HG02970 (cell line): ENCODE data around the gene PWWP2B.

Experiments
- ATAC-seq: cut with Tn5 transposase; IDR thresholded peaks from one replicate; pipeline ENCODE4 v1.9.1; 2021; ENCODE audit warnings: mild to moderate bottlenecking, moderate library complexity, moderate number of reproducible peaks; ENCODE audit not compliant: unreplicated experiment, low FRiP score

The PWWP2B gene

DNA sequence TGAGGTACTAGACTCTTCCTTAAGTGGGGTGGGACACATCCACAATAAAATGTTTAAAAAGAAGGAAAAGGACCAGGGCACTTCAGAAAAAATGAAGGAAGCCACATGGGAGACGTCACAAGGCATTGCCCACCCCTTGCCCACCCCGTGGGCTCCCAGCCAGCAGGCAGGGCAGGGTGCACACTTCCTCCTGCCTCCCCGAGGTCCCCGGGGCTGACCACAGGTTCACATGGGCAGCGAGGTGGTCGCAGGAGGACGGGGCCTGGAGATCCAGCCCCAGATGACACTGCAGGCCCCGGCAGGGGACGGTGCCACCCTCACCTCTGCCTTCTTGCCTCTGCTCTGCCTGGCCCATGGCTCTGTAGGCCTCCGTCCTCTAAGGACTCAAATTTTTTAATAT, 45.6 kb downstream of the PWWP2B start:
- no peak for ATAC-seq

DNA sequence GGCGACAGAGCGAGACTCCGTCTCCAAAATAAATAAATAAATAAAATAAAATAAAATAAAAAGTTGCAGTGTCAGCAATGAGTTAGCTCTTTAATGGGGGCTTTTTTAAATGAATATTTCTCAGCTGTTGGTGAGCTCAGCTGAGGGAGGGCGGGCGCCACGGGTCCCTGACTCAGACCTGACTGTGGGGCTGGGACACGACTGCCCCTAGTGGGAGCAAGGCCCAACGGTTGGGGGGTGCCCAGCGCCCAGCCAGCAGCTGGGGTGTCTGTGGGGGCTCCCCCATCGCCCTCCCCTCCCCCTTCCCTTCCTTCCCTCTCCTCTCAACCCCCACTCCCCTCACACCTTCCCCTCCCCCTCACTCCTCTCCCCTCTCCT, 46.6 kb downstream of the PWWP2B start:
- no peak for ATAC-seq

DNA sequence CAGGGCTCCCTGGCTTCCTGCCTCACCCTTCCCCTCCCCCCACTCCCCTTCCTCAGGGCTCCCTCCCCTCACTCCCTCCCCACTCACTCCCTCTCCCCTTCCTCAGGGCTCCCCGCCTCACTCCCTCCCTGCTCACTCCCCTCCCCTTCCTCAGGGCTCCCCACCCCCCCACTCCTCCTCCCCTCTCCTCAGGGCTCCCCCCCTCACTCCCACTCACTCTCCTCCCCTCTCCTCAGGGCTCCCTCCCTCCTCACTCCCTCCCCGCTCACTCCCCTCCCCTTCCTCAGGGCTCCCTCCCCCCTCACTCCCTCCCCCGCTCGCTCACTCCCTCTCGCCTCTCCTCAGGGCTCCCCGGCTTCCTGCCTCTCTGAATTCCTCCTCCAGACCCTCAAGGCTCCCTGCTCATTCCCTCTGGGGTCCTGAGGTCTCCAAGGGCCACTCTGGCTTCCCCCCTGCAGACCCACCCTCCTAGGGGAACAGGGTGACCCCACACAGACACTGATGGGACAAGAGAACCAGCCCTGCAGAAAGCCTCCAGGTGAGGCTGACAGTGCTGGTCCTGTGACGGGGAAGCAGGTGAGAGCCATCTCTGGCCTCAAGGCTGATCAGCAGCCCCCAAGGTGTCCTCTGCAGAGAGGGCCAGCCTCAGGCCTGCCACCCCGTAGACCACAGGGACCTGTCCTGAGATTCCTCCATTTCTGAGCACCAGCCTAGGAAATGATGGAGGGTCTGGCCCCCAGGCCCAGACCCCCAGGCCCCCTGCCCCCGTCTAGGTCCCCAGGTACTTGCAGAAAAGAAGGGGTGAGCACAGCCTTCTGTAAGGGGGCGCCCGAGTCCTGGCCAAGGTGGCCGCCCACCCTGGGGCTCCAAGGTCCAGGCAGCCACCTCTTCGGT, 47.2 kb downstream of the PWWP2B start:
- no peak for ATAC-seq

DNA sequence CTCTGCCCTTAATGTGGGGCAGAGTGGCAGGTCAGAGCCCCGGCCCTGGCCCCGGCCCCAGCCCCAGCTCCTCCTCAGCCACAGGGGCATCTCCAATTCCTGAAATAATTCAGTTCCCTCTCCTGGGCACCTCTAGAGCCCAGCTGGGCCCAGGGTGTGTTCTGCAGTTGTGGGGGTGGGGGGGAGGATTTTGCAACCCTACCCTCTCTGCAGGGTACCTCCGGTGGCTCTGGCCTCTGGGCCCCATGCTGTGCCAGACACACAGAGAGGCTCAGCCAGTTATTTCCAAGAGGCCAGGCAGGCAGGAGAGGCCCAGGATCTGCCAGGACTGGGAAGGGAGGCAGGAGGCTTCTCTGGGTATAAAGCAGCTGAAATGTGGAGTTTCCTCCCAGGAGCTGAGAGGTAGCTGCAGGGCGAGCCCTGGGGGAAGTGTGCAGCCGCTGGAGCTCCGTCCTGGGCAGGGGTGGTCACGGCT, 47.9 kb downstream of the PWWP2B start:
- ATAC-seq: no peak

DNA sequence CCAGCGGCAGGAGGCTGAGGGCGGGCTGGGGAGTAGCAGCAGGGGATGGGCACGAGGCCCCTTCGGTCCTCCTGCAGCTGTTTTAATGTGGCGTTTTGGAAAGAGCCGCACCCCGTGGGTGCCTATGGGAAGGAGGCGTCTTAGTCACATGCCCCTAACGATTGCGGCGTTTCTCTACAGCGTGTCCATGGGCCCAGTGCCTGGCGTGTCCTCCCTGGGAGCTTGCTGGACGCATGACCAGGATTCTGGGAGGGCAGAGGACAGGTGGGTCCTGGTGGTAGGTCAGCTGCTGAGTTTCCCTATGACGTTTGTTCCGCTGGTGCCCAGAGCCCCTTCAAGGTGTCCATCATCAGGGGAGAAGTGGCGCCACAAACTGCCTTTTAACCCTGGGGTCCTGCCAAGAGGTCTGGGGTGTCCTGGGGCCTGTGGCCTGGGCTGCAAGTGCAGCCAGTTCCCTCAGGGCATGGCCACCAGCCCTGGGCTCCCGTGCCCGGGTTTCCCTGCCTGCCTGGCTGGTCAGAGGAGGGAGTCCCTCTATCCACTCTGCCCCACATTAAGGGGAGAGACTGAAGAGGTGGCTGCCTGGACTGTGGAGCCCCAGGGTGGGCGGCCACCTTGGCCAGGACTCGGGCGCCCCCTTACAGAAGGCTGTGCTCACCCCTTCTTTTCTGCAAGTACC, 48.7 kb downstream of the PWWP2B start:
- no peak for ATAC-seq

DNA sequence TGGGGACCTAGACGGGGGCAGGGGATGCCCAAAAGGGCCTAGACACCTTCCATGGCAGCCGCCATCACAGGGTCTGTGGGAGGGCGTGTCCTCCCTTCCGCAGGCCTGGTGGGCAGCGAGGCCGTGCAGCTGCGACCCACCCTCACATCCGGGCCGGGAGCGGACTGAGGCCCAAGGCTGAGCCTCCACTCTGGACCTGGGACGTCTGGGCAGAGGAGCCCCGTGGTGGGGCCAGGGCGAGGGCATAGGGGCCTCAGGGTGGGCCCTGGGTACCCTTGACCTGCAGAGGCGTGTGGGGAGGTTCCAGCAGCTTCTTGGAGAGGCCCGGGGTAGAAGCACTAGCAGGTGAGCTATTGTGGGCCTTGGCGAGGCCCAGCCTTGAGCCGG, 49.2 kb downstream of the PWWP2B start:
- no peak for ATAC-seq

DNA sequence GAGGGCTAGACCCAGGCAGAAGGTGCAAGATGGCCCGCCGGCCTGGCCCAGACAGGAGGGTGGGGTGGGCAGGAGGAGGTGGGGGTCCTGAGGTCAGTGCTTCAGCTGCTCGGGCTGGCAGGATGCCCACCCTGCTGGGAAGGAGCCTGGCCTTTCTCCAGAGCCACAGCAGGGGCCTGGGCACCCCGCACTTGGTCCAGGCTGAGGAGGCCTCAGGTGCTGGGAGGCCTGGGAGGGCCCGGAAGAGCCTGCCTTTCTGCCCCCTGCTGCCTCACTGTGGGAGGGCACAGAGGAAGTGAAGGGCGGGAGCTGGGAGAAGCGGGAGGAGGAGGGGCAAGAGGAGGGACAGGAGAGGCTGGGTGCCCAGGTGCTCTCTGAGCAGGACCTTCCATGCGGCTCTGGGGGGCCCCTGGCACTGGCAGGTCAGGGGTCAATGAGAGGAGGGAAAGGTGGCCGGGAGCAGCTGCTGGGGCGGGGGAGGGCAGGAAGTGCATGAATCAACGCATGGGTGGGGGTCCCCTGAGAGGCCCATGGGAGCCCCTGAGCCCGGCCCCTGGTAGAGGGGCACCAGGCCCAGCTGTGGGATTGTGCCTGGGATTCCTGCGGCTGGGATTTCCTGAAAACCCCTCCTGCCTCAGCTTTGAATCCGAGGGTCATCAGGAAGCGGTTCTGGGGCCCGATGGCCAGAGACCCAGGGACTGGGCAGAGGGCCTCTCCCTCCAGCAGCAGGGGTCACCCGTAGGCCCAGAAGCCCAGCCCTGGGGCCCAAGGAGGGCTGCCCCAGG, 49.9 kb downstream of the PWWP2B start:
- no peak for ATAC-seq

DNA sequence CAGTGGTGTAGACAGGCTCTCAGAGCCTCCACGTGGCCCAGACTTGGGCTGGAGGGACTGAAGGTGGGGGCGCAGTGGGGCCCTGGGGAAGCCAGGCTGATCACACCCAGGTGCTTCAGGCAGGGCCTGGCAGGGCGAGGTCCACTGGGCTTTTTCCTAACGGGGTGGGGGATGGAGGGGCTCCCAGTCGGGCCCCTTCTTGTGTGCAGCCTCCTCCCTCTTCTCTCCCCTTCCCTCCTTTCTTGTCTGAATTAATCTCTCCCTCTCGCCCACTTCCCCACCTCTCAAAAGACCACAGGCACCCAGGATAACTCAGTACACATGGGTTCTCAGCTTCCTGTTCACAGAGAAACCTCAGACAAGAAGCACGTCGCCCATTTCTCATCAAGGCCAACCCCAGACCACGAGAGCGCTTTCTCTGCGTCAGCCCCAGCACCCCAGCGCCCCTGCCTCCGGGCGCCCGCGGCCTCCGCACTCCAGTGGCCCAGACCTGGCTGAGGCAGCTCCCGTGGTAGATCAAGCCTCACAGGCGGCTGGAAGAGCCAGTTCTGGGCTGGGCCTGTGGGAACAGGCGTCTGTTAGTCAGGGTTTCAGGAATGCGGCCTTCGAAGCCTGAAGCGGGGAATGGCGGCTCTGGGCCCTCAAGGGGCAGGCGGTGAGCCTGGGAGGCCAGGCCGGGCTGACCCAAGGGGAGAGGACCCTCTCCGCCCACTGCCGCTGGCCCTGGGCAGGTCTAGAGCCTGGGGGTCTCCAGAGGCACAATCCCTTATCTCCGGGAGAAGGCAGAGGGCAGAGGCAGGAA, 50.6 kb downstream of the PWWP2B start:
- no peak for ATAC-seq

DNA sequence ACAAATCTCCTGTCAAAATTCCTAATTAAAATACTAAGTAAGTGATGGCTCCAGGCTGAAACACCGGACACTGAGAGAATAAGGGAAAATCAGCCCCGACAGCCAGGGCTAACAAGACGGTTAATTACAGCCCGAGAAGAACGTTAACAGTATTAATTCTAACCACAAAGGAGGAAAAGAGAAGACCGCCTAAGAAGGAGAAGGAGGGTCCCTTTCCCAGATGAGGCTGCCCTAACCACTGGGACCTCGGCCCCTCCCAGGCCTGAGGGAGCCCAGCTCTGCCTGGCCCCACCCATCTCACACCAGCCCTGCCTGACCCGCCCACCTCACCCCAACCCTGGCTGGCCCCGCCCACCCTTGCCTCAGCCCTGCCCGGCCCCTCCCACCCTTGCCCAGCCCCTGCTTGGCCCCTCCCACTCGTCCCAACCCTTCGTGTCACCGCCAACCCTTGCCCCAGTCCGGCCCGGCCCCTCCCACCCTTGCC, 51.3 kb downstream of the PWWP2B start:
- no peak for ATAC-seq

DNA sequence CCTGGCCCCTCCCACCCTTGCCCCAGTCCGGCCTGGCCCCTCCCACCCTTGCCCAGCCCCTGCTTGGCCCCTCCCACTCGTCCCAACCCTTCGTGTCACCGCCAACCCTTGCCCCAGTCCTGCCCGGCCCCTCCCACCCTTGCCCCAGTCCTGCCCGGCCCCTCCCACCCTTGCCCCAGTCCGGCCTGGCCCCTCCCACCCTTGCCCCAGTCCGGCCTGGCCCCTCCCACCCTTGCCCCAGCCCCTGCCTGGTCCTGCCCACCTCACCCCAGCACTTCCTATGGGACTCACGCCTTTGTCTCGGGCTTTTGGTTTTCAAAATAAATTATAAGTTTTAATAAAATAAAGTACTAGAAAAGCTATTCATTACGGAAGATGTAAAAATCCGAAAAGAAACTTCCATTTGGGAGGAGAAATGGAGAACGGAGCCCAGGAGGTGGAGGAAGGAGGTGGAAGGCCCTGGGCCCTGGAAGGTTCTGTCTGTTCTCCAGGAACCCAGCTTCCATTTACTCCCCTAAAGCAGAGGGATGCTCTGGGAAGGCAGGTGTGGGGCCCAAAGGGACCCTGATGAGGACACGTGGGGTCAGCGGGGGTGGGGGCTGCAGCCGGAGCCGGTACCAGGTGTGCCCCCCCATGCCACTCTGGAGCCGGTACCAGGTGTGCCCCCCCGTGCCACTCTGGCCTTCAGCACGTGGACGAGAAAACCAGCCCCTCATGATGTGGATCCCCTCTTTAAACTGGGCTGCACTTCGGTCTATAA, 52.2 kb downstream of the PWWP2B start:
- no peak for ATAC-seq

DNA sequence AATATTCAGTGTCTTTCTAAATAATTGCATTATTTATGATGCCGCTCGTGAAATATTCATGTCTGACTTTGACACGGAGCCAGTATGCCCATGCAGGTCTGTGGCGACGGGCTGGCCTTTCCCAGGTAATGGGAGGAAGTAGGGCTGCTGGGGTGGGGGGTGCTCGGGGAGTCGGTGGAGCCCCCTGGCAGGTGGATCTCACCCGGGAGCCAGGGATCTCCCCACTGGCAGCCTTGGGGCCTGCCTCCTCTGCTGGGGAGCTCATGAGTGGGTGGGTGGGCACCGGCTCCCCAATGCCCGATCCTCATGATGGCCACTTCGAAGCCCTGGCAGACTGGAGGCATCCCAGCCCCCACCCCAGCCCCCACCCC, 52.8 kb downstream of the PWWP2B start:
- ATAC-seq: no peak

DNA sequence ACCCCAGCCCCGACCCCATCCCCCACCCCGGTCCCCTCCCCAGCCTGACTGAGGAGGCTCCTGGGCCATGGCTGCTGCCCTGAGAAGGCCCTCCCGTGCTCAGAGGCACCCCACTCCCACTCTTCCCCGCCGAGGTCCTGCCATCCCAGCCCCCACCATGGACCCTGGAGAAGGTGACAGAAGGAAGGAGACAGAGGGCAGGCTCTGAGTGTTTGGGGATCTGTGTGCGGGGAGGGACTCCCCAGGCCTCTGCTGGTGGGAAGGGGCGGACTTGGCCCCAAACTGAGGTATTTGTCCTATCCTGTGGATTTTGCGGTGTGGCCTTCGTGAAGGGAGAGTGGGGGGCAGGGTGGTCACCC, 53.4 kb downstream of the PWWP2B start:
- no peak for ATAC-seq

DNA sequence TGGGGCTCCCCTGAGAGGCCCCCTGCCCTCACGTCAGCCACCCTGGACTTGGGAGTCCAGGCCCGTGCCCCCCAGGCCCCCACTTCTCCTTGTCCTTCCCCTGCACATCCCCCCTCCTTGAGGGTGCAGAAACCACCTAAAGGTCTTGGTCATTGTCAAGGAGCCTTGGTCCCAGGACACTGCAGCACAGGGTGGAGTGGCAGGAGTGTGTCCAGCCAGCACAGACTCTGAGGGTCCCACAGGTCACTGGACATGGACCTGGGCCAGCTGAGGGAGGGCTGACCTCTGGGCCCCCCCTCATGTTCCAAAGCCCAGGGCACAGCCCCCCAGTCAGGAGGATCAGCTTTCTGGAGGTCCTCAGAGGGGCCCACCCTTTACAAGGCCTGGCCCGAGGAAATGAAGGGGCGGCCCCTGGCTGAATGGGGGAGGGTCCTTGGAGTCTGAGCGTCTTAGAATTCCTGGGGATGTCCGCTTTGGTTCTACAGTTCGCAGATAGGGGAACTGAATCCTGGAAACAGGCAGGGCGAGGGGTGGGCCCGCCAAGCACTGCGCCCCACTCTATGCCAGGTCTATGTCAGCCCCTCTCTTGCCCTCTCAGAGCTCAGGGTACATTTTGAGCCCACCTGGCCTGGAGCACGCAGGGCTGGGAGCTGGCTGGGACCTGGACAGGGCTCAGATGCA, 54.0 kb downstream of the PWWP2B start:
- ATAC-seq: no peak

DNA sequence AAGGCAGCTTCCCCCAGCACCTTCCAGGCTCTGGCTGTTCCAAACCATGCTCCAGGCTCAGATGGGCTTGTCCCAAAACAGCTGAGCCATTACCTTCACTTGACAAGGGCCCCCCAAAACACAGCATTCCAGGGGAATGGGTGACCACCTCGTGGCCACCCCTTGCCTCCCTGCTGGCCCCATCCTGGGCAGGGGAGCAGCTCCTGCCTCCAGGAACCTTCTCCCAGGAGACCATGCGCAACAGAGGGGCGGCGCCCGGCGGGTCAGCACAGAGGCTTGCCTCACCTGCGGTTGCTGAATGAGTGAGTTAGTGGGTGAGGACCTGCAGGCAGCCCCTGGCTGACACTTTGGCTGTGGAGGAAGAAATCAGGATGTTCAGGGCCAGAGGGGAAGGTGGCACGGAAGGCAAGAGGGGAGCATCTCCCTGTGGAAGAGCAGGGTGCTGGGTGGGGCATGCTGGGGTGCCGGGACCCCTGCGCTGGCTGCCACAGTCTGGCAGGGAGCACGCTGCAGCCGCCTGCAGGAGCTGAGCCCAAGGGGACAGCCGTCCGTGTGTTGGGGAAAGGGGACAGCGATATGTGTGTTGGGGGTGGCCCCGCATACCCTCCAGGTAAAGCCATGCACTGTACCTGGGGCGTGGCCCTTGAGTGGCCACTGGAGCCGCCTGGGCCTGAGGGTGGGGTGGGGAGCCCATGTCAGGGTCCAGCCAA, 54.7 kb downstream of the PWWP2B start:
- ATAC-seq: no peak

DNA sequence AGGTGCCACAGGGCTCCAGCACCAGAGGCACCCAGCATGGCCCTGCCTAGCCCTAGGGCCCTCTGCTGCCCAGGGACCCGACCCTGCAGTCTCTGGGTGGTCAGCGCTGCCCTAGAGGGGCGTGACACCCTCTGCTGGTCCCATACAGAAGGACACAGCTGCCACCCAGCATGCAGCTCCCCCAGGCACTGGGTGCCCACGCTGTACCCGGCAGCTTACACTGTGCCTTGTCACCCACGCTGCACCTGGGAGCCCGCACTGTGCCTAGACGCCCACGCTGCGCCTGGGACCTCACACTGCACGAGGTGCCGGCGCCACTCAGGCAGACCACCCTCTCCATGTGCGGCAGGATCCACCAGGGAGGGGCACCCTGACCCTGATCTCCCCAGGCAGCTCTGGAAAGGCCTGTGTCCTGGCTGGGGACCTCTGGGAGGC, 55.2 kb downstream of the PWWP2B start:
- ATAC-seq: no peak

DNA sequence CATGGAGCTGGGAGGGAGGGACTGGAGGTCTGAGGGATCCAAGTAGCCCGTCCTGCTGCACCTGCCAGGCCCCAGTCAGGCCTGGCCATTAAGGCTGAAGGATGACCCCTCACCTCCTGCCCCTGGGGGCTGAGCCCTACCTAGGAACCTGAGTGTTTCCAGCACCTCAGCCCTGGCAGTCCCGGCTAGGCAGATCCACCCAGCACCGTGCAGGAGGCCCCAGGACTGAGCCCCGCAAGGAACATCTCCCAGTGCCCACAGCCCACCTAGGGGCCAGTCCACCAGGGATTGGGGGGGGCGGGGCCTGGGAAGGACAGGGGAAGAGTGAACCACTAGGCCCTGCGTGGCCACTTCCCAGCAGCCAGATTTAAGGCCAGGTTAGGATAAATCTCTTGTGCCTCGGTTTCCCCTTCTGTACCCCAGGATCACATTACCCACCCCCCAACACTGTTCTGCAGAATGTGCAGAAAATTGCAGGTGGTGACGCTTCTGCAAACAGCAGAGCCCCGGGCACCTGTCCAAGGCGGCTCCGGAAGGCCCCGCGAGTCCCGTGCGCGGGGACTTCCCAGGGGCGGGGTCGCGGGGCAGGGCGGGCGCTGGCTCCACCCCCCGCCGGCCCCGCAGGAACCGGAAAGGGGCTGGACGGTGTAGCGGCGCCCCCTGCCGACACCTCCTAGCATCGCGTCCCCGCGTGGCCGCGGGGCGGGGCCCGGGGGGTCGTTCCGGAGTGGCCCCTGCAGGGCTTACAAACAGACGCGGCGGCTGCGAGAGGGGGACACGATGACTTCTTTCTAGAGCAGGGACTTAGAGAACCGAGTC, 55.9 kb downstream of the PWWP2B start:
- ATAC-seq: peak; percentile 67

DNA sequence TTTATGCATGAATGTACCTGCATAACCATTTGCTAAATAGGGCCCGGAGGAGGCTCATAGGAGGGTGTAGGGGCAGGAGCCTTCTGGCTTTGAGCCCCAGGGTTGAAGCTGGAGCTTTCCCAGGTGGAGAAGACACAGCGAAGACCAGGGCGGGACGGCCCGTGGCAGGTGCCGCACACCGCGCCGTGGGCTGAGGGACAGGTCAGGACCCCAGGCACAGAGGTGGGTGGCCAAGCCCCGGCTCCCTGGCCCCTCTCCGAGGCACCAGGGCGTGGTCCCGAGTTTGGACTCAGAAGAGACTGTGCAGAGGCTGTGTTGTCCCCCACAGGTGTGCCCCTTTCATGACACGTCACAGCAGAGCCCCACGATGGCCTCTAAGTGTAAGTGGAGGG, 56.5 kb downstream of the PWWP2B start:
- peak; percentile 17 for ATAC-seq
